Stimulated activated CD4-positive, alpha-beta T cell treated with anti-CD3 and anti-CD28 coated beads, Interleukin-1b, Interleukin-23, amount 100 ng/mL, for 24 hours (primary cell): ENCODE measurements around the gene NANS.

ENCODE experiments used
- DNase-seq, 4 experiments: peaks; one replicate each; pipeline ENCODE4 v3.0.0-alpha.2; 2020; ENCODE audit warnings: low read depth in 4 of 4, low spot score in 1 of 4

Gene NANS

DNA sequence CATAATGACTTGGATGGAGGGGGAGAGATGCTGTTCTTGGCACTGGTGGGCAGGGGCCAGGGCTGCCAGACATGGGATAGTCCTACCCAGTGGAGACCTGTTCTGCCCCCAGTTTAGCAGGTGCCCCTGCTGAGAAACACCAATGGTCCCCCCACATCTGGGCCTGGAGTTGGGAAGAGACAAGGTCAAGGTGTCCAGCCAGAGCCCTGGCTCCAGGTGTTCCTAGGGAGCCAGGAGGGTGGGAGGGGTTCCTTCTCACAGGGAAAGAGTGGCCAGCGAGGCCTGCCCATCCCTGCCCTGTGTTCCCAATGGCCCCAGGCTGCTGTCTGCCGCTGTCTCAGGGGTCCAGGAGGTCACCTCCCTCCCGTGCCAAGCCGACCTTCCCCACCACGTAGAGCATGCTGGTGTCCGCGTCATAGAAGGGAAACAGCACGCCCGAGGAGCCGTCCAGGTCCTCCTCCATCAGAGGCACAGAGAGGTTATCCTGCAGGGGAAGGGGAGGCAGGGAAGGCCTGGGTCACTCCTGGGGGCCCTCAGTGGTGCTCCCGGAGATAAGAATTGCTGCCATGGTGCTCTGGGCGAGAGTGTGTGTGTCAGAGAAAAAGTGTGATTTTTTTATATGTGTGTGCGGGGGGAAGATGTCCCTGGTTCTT lies 74.2 kb downstream of the NANS start:
- no peak for DNase-seq

DNA sequence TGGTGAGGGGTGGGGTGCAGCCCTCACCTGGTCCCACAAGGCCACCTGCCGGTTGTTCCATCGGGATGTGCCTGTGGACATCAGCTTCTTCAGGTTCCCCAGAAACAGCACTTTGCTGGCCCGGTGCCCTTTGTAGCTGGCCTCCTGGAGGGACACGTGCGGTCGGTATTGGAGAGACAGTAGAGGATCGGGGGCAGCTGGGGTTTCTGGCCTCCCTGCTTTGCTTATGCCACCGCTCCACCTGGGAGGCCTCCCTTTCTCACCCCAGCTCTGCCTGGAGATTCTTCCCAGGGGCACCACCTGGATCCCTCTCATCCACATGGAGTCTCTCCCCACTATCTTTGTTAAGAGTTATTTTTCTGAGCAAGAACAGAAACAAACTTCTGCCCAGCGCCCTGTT lies 75.6 kb downstream of the NANS start:
- no peak for DNase-seq
